Breast epithelium (tissue), 4 donors: Measurements from ENCODE around the gene HSD3B7. TPM values are rescaled to one million over a fixed set of nuclear protein-coding genes. Genes with fewer than 3 reads are reported as not detected.

Experiments
- DNase-seq, 2 donors: peaks; one replicate each; pipeline ENCODE4 v3.0.0-alpha.2; 2019; ENCODE audit warnings: low spot score in 2 of 2
- H3K27ac ChIP-seq, 2 donors: fragments of 200-600 bp; sonication (generic) in 1 of 2; one replicate each; pipeline ENCODE4 v1.5.1; 2016 to 2019; ENCODE audit warnings: mild to moderate bottlenecking in 1 of 2
- H3K27me3 ChIP-seq, 2 donors: fragments of 200-600 bp; sonication (generic) in 1 of 2; one replicate each; pipeline versions ENCODE4 v1.5.1 to v1.6.0; 2017 to 2019; ENCODE audit warnings: control low read depth in 1 of 2, mild to moderate bottlenecking in 1 of 2
- H3K36me3 ChIP-seq: fragments of 200-600 bp; one replicate; pipeline ENCODE4 v1.5.1; 2019
- H3K4me1 ChIP-seq, 2 donors: fragments of 200-600 bp; sonication (generic); one replicate each; pipeline ENCODE4 v1.5.1; 2016 to 2019; ENCODE audit warnings: control low read depth in 1 of 2
- H3K4me3 ChIP-seq, 3 donors: fragments of 200-600 bp; sonication (generic); 1 replicate in 2 of 3; 2 replicates in 1 of 3; pipeline ENCODE4 v1.5.1; 2016 to 2019; ENCODE audit warnings: mild to moderate bottlenecking in 3 of 3, moderate library complexity in 2 of 3
- H3K9me3 ChIP-seq, 2 donors: fragments of 200-600 bp; sonication (generic) in 1 of 2; one replicate each; pipeline ENCODE4 v1.5.1; 2016 to 2019; ENCODE audit warnings: control low read depth in 1 of 2
- POLR2A ChIP-seq: fragments of 450-650 bp; IDR thresholded peaks from one replicate; pipeline ENCODE4 v1.6.1; 2016; ENCODE audit warnings: antibody characterized with exemption, mild to moderate bottlenecking, moderate library complexity
- POLR2AphosphoS5 ChIP-seq, 3 donors: sonication (generic); formaldehyde crosslinking; IDR thresholded peaks; one replicate each; pipeline ENCODE4 v1.6.1; 2017; ENCODE audit warnings: antibody characterized with exemption in 3 of 3
- intact Hi-C: fragments of 100-400 bp; cut with DNase I; formaldehyde crosslinking; loops from one replicate; pipeline ENCODE4 v1.15.1; 2023; ENCODE audit warnings: low total_unique reads
- total RNA-seq, 3 donors: library from RNA; depleted of rRNA; stranded (reverse); fragments of >200 nt; gene quantifications; one replicate each; pipeline ENCODE4 v1.1.0, GENCODE V29; 2016
- TF ChIP-seq, protein P1 (sequence below), 3 donors: fragments of 450-650 bp; IDR thresholded peaks; one replicate each; pipeline ENCODE4 v1.5.1; 2016 to 2017; ENCODE audit warnings: antibody characterized with exemption in 3 of 3, mild to moderate bottlenecking in 3 of 3, moderate library complexity in 3 of 3

Gene HSD3B7
- total RNA-seq, 3 donors from 2014 or later = 12.1 to 27.8 (median 26.9) TPM

DNA sequence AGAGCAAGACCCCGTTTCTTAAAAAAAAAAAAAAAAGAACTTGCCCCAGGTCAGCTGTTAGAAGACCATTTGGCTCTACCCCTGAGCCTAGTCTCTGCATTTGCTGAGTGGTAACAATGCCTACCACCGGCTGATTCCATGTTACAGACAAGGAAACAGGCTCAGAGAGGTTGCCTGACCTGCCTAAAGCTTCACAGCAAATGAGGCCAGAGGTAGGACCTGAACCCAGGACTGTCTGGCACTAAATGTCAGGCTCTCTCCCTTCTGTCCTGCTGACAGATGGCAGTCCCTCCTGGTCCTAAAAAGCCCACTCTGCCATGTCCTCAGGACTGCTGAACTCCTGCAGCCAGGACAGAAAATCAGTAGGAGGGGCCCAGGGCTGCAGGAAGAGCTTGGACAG lies 19.7 kb downstream of the HSD3B7 start:
- TF ChIP-seq POLR2AphosphoS5 (IDR thresholded peaks at IDR 0.05) (no peak), POLR2A (no peak)
- TF ChIP-seq, protein P1, sequence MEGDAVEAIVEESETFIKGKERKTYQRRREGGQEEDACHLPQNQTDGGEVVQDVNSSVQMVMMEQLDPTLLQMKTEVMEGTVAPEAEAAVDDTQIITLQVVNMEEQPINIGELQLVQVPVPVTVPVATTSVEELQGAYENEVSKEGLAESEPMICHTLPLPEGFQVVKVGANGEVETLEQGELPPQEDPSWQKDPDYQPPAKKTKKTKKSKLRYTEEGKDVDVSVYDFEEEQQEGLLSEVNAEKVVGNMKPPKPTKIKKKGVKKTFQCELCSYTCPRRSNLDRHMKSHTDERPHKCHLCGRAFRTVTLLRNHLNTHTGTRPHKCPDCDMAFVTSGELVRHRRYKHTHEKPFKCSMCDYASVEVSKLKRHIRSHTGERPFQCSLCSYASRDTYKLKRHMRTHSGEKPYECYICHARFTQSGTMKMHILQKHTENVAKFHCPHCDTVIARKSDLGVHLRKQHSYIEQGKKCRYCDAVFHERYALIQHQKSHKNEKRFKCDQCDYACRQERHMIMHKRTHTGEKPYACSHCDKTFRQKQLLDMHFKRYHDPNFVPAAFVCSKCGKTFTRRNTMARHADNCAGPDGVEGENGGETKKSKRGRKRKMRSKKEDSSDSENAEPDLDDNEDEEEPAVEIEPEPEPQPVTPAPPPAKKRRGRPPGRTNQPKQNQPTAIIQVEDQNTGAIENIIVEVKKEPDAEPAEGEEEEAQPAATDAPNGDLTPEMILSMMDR (IDR thresholded peaks at IDR 0.05) = no peak
- DNase-seq = no peak
- Histone ChIP-seq H3K36me3 (no peaks in the 10 kb centered on the region), H3K27me3 (no peaks in the 10 kb centered on the region), H3K9me3 (no peaks in the 10 kb centered on the region), H3K4me3 (no peak overlapping the region), H3K4me1 (no peaks in the 10 kb centered on the region), H3K27ac (no peak overlapping the region)
- intact Hi-C loops = no loop called here

DNA sequence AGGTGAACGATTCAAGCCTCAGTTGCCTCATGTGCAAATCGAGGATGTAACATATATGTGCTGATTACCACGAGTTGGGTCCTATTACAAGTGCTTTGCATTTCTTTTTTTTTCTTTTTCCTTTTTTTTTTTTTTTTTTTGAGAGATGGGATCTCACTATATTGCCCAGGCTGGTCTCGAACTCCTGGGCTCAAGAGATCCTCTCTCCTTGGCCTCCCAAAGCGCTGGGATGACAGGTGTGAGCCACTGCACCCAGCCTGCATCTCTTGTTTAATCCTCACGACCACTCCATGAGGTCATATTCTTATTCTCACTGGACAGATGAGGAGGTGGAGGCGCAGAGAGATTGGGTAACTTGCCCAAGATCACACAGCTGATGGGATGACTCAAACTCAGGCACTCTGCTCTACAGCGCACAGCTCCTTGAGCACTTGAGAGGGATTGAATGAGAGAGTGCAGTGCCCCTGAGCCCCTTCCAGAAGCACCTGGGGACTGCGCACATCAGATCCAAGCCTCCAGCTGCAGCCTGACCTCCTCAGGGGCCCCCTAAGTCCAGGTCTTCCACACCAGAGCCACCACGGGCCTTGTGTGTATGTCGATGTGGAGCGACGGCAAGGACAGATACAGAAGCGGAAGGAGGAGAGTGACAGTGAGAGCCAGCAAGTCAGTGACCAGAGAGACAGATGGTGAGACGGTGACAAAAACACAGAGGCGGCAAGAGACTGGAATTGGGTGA lies 20.5 kb downstream of the HSD3B7 start:
- no peak overlapping the region for H3K4me3 ChIP-seq
- no peak for TF ChIP-seq POLR2A
- TF ChIP-seq, protein P1 (IDR thresholded peaks at IDR 0.05) = no peak
- TF ChIP-seq POLR2AphosphoS5 (IDR thresholded peaks at IDR 0.05) = no peak
- H3K27ac ChIP-seq = no peak overlapping the region
- no peak for DNase-seq
- H3K36me3 ChIP-seq = no peaks in the 10 kb centered on the region
- H3K4me1 ChIP-seq = no peaks in the 10 kb centered on the region
- intact Hi-C loops = no loop called here
- H3K27me3 ChIP-seq = no peaks in the 10 kb centered on the region
- no peaks in the 10 kb centered on the region for H3K9me3 ChIP-seq

DNA sequence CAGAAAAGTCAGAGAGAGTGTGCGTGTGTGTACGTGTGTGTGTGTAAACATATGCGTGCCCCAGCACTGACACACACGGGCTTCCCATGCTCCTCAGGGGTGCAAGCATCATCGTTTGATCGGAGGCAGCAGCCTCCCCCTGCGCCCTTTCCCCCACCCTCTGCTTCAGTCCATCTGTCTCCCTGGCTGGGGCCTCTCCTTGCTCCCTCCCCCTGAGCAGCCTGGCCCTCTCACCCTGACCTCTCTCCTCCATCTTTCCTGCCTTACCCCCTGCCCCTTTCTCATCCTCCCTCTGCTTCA lies 21.0 kb downstream of the HSD3B7 start:
- H3K27me3 ChIP-seq = peaks cover 0 to 3% of the 10 kb centered on the region in 2 donors
- no peak for TF ChIP-seq POLR2AphosphoS5 (IDR thresholded peaks at IDR 0.05)
- TF ChIP-seq, protein P1 (IDR thresholded peaks at IDR 0.05) = no peak
- no peak for TF ChIP-seq POLR2A

DNA sequence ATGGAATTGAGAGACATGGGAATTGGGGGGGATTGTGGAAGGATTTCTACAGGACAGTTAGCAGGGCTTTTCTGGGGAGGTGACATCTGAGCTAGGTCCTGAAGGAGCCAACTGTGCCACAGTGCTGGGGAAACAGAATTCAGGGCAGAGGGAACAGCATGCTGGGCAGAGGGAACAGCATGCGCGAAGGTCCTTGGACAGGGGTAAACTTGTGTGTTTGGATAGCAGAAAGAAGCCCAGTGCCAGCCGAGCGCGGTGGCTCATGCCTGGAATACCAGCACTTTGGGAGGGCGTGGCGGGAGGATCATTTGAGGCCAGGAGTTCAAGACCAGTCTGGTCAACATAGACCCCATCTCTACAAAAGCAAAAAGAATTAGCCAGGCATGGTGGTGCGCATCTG lies 21.6 kb downstream of the HSD3B7 start:
- intact Hi-C loops = no loop called here
- no peak overlapping the region for H3K4me3 ChIP-seq
- H3K9me3 ChIP-seq = no peaks in the 10 kb centered on the region
- no peak for TF ChIP-seq POLR2A
- TF ChIP-seq POLR2AphosphoS5 (IDR thresholded peaks at IDR 0.05) = no peak
- TF ChIP-seq, protein P1 (IDR thresholded peaks at IDR 0.05) = no peak
- H3K27me3 ChIP-seq = peaks cover 0 to 7% of the 10 kb centered on the region in 2 donors
- no peaks in the 10 kb centered on the region for H3K4me1 ChIP-seq
- no peak for DNase-seq
- no peak overlapping the region for H3K27ac ChIP-seq
- H3K36me3 ChIP-seq = no peaks in the 10 kb centered on the region

More for the DNA sequence above, 21.0 kb downstream of the HSD3B7 start:
- no peak overlapping the region for H3K4me3 ChIP-seq
- no peak overlapping the region for H3K27ac ChIP-seq
- no peaks in the 10 kb centered on the region for H3K9me3 ChIP-seq
- DNase-seq = no peak
- no peaks in the 10 kb centered on the region for H3K36me3 ChIP-seq
- no peaks in the 10 kb centered on the region for H3K4me1 ChIP-seq
- intact Hi-C loops = no loop called here

DNA sequence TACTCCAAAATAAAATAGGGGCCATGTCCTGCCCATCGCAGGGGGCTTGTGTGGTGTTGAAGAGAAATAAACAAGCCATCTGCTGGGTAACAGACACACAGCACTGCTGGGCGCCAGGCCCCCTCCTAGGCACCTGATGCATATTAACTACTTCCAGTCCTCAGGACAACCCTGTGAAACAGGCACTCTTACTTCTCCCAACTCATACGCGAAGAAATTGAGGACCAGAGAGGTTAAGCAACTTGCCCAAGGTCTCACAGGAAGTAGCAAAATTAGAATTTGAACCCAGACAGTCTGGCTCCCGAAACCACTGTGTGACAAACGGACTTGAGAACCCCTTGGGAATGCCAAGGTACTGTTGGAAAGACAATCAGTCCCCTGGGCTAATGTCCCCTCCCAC lies 22.7 kb downstream of the HSD3B7 start:
- peaks cover 0 to 7% of the 10 kb centered on the region in 2 donors for H3K27me3 ChIP-seq
- DNase-seq = no peak
- no peaks in the 10 kb centered on the region for H3K36me3 ChIP-seq
- H3K4me3 ChIP-seq = no peak overlapping the region
- H3K9me3 ChIP-seq = no peaks in the 10 kb centered on the region
- no peaks in the 10 kb centered on the region for H3K4me1 ChIP-seq
- TF ChIP-seq, protein P1 (IDR thresholded peaks at IDR 0.05) = no peak
- no peak overlapping the region for H3K27ac ChIP-seq
- intact Hi-C loops = no loop called here
